Measurements from ENCODE around the gene HBG2. TPM values are rescaled to one million over a fixed set of nuclear protein-coding genes. Genes with fewer than 3 reads are reported as not detected.

The HBG2 gene
- total RNA-seq (2022; extraction: Qiagen RNA extraction): not detected in 5 replicates

GRCh38 chr11:5254646-5255413 is at the start of gene HBG2:
HBG2 (minus strand) TSS chr11:5254781; CDS start chr11:5254728, 53 bp downstream.

GRCh38 chr11:5301846-5302245 is 47.3 kb upstream of the HBG2 start, which contains the start of gene OR51B4:
OR51B4 (minus strand) TSS chr11:5301946; CDS start chr11:5301946, 0 bp downstream.

DNA sequence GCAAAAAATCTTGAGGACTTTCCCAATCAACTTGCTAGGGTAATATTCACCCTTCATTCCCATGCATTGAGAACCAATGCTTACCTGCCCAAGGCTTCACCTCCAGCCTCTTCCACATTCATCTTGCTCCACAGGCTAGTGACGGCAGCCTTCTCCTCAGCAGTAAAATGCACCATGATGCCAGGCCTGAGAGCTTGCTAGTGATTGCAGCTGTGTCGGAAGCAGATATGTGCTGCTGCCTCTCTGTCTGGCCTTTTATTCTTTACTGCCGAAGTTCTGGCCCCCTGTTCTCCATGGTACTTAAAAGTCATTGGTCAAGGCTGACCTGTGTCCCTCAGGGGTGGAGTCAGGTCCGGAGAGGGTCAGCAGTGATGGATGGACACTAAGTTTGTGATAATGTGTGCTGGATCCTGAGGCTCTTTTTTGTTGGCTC is 15.2 kb upstream of the HBG2 start, which contains the start of gene HBE1:
Gene HBE1, minus strand, starts transcription at position 231 of the 433 bp plus-strand sequence. Its CDS starts 55 bp downstream, at position 176.

DNA sequence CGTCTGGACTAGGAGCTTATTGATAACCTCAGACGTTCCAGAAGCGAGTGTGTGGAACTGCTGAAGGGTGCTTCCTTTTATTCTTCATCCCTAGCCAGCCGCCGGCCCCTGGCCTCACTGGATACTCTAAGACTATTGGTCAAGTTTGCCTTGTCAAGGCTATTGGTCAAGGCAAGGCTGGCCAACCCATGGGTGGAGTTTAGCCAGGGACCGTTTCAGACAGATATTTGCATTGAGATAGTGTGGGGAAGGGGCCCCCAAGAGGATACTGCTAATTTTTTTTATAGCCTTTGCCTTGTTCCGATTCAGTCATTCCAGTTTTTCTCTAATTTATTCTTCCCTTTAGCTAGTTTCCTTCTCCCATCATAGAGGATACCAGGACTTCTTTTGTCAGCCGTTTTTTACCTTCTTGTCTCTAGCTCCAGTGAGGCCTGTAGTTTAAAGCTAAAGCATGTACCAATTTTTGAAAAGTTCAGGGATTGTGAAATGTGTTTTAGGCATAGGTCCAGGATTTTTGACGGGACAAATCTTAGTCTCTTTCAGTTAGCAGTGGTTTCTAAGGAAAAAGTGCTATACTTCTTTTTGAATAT is 4.7 kb downstream of the HBG2 start, which contains the start of gene HBG1:
Gene HBG1, minus strand, starts transcription at position 51 of the 590 bp plus-strand sequence. CDS start 53 bp downstream, outside the sequence.

DNA sequence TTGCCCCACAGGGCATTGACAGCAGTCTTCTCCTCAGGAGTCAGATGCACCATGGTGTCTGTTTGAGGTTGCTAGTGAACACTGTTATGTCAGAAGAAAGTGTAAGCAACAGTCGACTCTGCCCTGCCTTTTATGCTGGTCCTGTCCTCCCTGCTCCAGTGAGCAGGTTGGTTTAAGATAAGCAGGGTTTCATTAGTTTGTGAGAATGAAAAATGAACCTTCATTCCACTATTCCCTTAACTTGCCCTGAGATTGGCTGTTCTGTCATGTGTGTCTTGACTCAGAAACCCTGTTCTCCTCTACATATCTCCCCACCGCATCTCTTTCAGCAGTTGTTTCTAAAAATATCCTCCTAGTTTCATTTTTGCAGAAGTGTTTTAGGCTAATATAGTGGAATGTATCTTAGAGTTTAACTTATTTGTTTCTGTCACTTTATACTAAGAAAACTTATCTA is 20.2 kb downstream of the HBG2 start, which contains the start of gene HBD:
Gene HBD, minus strand, starts transcription at position 103 of the 454 bp plus-strand sequence. Its CDS starts 50 bp downstream, at position 53.

GRCh38 chr11:5226732-5227310 is 27.8 kb downstream of the HBG2 start, which contains the start of gene HBB:
HBB (minus strand) TSS chr11:5227071; CDS start chr11:5227021, 50 bp downstream.

Other genes starting within 250 kb of the HBG2 start
- gene OR52J3, start 208.3 kb downstream of the HBG2 start, total RNA-seq (2022; extraction: Qiagen RNA extraction): not detected in 5 replicates
- not detected in 5 replicates for gene OR52E2, start 195.2 kb downstream of the HBG2 start, total RNA-seq (2022; extraction: Qiagen RNA extraction)
- not detected in 5 replicates for gene OR52E1, start 185.2 kb downstream of the HBG2 start, total RNA-seq (2022; extraction: Qiagen RNA extraction)
- gene OR52A5, start 116.4 kb downstream of the HBG2 start, total RNA-seq (2022; extraction: Qiagen RNA extraction): not detected in 5 replicates
- not detected in 5 replicates for gene OR52A1, start 100.0 kb downstream of the HBG2 start, total RNA-seq (2022; extraction: Qiagen RNA extraction)
- not detected in 5 replicates for gene OR51V1, start 54.1 kb downstream of the HBG2 start, total RNA-seq (2022; extraction: Qiagen RNA extraction)
- not detected in 5 replicates for gene HBB, start 27.7 kb downstream of the HBG2 start, total RNA-seq (2022; extraction: Qiagen RNA extraction)
- not detected in 5 replicates for gene HBD, start 20.3 kb downstream of the HBG2 start, total RNA-seq (2022; extraction: Qiagen RNA extraction)
- gene HBG1, start 4.9 kb downstream of the HBG2 start, total RNA-seq (2022; extraction: Qiagen RNA extraction): not detected in 5 replicates
- gene HBE1, start 15.2 kb upstream of the HBG2 start, total RNA-seq (2022; extraction: Qiagen RNA extraction): 0.20 TPM in 1 of 5 replicates, not detected in the others
- gene OR51B4, start 47.2 kb upstream of the HBG2 start, total RNA-seq (2022; extraction: Qiagen RNA extraction): not detected in 5 replicates
- not detected in 5 replicates for gene OR51B2, start 69.5 kb upstream of the HBG2 start, total RNA-seq (2022; extraction: Qiagen RNA extraction)
- gene OR51B5, start 88.7 kb upstream of the HBG2 start, total RNA-seq (2022; extraction: Qiagen RNA extraction): 0.13 TPM in 2 of 5 replicates, not detected in the others
- gene OR51B6, start 96.7 kb upstream of the HBG2 start, total RNA-seq (2022; extraction: Qiagen RNA extraction): not detected in 5 replicates
- gene OR51M1, start 129.0 kb upstream of the HBG2 start, total RNA-seq (2022; extraction: Qiagen RNA extraction): not detected in 5 replicates
- gene OR51Q1, start 167.3 kb upstream of the HBG2 start, total RNA-seq (2022; extraction: Qiagen RNA extraction): not detected in 5 replicates
- gene OR51I1, start 186.7 kb upstream of the HBG2 start, total RNA-seq (2022; extraction: Qiagen RNA extraction): not detected in 5 replicates
- not detected in 5 replicates for gene OR51I2, start 194.5 kb upstream of the HBG2 start, total RNA-seq (2022; extraction: Qiagen RNA extraction)
- gene OR52D1, start 233.9 kb upstream of the HBG2 start, total RNA-seq (2022; extraction: Qiagen RNA extraction): not detected in 5 replicates